SH-SY5Y (cell line): ENCODE data around the gene CTBP1.

ENCODE experiments used
- GATA2 ChIP-seq: IDR thresholded peaks from 2 replicates; pipeline ENCODE4 v1.6.1; 2011; ENCODE audit warnings: mild to moderate bottlenecking, low read depth, low read length
- GATA3 ChIP-seq: IDR thresholded peaks from 2 replicates; pipeline ENCODE4 v1.6.1; 2011; ENCODE audit warnings: low read depth, mild to moderate bottlenecking, low read length, moderate library complexity

DNA sequence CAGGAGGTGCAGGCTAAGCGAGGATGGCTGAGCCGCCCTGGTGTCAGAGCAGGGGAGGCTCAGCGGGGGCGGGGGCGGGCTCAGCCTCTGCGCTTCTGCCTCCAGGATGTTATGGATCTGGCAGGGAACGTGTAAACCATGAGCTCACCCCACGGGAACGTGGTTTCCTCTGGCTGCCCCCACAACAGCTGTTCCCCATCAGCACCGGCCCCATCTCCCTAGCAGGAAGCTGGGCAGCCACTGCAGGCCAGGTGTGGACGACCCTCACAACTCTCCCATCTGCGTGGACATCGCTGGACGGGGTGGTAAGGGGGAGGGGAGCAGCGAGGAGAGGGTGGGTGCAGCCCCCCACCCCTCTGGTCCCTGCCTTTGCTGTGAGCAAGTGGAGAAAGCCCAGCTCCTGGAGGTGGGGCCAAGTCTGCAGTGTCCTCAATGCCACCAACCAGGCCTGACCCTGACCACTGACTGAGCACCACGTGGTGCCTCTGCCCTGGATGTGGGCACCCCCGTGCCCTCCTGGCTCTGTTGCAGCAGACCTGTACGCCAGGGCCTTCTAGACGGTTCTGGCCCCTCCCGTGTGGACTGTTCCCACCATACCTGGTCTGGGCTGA is 48.4 kb downstream of the CTBP1 start:
- TF ChIP-seq GATA2: no peak
- no peak for TF ChIP-seq GATA3
